HG02798 (cell line): ENCODE measurements around the gene SEMA4A.
"Not testable (repeated sequence)": the region's sequence is repeated elsewhere in the genome, so short reads cannot be mapped to it uniquely, and the experiment has no call there.

Experiments used
- ATAC-seq: cut with Tn5 transposase; IDR thresholded peaks from one replicate; pipeline ENCODE4 v1.9.1; 2021; ENCODE audit warnings: mild to moderate bottlenecking; ENCODE audit not compliant: unreplicated experiment, poor library complexity

The SEMA4A gene

GRCh38 chr1:156153362-156153761 is at the start of gene SEMA4A:
TSS of gene SEMA4A (plus strand) at chr1:156153585. CDS start at chr1:156154579, 994 bp downstream.
- no peak for ATAC-seq

GRCh38 chr1:156104065-156104810 is 49.1 kb upstream of the SEMA4A start:
- no peak for ATAC-seq

- no peak for ATAC-seq
Measured at GRCh38 chr1:156104861-156105832, 48.2 kb upstream of the SEMA4A start.

GRCh38 chr1:156106624-156107488 is 46.5 kb upstream of the SEMA4A start:
- ATAC-seq, result no peak

- no peak for ATAC-seq
Measured at GRCh38 chr1:156108057-156108456, 45.3 kb upstream of the SEMA4A start.

GRCh38 chr1:156108664-156109241 is 44.6 kb upstream of the SEMA4A start:
- ATAC-seq, result no peak

GRCh38 chr1:156110252-156110651 is 43.1 kb upstream of the SEMA4A start:
- no peak for ATAC-seq

- ATAC-seq, result no peak
Measured at GRCh38 chr1:156111355-156111962, 41.9 kb upstream of the SEMA4A start.

- no peak for ATAC-seq
Measured at GRCh38 chr1:156112276-156113137, 40.9 kb upstream of the SEMA4A start.

GRCh38 chr1:156113282-156113950 is 40.0 kb upstream of the SEMA4A start:
- no peak for ATAC-seq

- peak; percentile 78 for ATAC-seq
Measured at GRCh38 chr1:156114101-156114918, 39.1 kb upstream of the SEMA4A start, which contains the start of gene LMNA. TSS of gene LMNA (plus strand) at chr1:156114711. CDS start at chr1:156114919, 208 bp downstream.

GRCh38 chr1:156114919-156115513 is 38.4 kb upstream of the SEMA4A start:
- peak; percentile 8 for ATAC-seq

- ATAC-seq, result no peak
Measured at GRCh38 chr1:156115514-156116374, 37.6 kb upstream of the SEMA4A start.

- ATAC-seq, result not testable (repeated sequence)
Measured at GRCh38 chr1:156116731-156117130, 36.7 kb upstream of the SEMA4A start.

- ATAC-seq, result no peak
Measured at GRCh38 chr1:156117414-156118176, 35.8 kb upstream of the SEMA4A start.
